CD4-positive, alpha-beta T cell treated with Interleukin-4 for 1 hour (primary cell): ENCODE results near the gene ACAA2.
A peak's percentile ranks its signal among the peaks of the same experiment; 100 is the strongest.

Source experiments
- DNase-seq, 2 donors: peaks; one replicate each; pipeline ENCODE4 v3.0.0-alpha.2; 2020 to 2022

ACAA2 gene

GRCh38 chr18:49762191-49763077 is 50.9 kb downstream of the ACAA2 start:
- no peak for DNase-seq

GRCh38 chr18:49761771-49762170 is 51.6 kb downstream of the ACAA2 start:
- no peak for DNase-seq

GRCh38 chr18:49758263-49758610 is 55.1 kb downstream of the ACAA2 start:
- DNase-seq: no peak

- no peak for DNase-seq
Measured at GRCh38 chr18:49757513-49758262, 55.6 kb downstream of the ACAA2 start.

GRCh38 chr18:49756671-49757362 is 56.5 kb downstream of the ACAA2 start:
- no peak for DNase-seq

- no peak for DNase-seq
Measured at GRCh38 chr18:49756135-49756534, 57.2 kb downstream of the ACAA2 start.

- no peak for DNase-seq
Measured at GRCh38 chr18:49755489-49755888, 57.8 kb downstream of the ACAA2 start.

- DNase-seq: no peak
Measured at GRCh38 chr18:49754866-49755265, 58.5 kb downstream of the ACAA2 start.

GRCh38 chr18:49753643-49754042 is 59.7 kb downstream of the ACAA2 start:
- no peak for DNase-seq

GRCh38 chr18:49752095-49752457 is 61.3 kb downstream of the ACAA2 start:
- no peak for DNase-seq

GRCh38 chr18:49751427-49752094 is 61.8 kb downstream of the ACAA2 start:
- peak; percentile 61 to 85 for DNase-seq

GRCh38 chr18:49749563-49749962 is 63.8 kb downstream of the ACAA2 start:
- DNase-seq: no peak

- no peak for DNase-seq
Measured at GRCh38 chr18:49747876-49748275, 65.5 kb downstream of the ACAA2 start.

- DNase-seq: no peak
Measured at GRCh38 chr18:49745045-49746014, 68.0 kb downstream of the ACAA2 start.

- DNase-seq: no peak
Measured at GRCh38 chr18:49744376-49745008, 68.8 kb downstream of the ACAA2 start.

GRCh38 chr18:49743117-49743567 is 70.2 kb downstream of the ACAA2 start:
- DNase-seq: no peak

GRCh38 chr18:49742316-49743116 is 70.8 kb downstream of the ACAA2 start:
- no peak for DNase-seq

- DNase-seq: no peak
Measured at GRCh38 chr18:49739275-49739674, 74.1 kb downstream of the ACAA2 start.

GRCh38 chr18:49738721-49739120 is 74.6 kb downstream of the ACAA2 start:
- no peak for DNase-seq

GRCh38 chr18:49734836-49735235 is 78.5 kb downstream of the ACAA2 start:
- DNase-seq: no peak
